Measurements from ENCODE around the gene MED16. TPM values are rescaled to one million over a fixed set of nuclear protein-coding genes. Genes with fewer than 3 reads are reported as not detected.

The MED16 gene
- total and polyA plus RNA-seq, 2 of the 4 experiments (the other 2 are of a cell fraction): 8.1 to 40.2 TPM

GRCh38 chr19:931860-932647 is 39.1 kb upstream of the MED16 start:
- Histone ChIP-seq H3K36me3 (ENCODE audit: control insufficient read depth, insufficient read depth, low read length) (peaks cover 48% of the 10 kb centered on the region), H4K20me1 (ENCODE audit: insufficient read depth, low read length) (peaks cover 24% of the 10 kb centered on the region), H2BK5ac (ENCODE audit: low read depth, low read length, poor library complexity, severe bottlenecking) (peak overlapping the region; percentile 97), H4K5ac (ENCODE audit: low read depth, low read length) (peak overlapping the region; percentile 51), H3K14ac (replicated peaks; ENCODE audit: low read depth, low read length) (peak overlapping the region; percentile 79), H2BK15ac (ENCODE audit: low read depth, low read length) (peak overlapping the region; percentile 65; the same call in 1 of the 3 replicates), H4K8ac (ENCODE audit: low read depth in 2 of 2, low read length in 2 of 2) (peak overlapping the region; percentile 87 to 94), H4K91ac (ENCODE audit: insufficient read depth, low read depth, low read length) (peak overlapping the region; percentile 96), H3K79me1 (ENCODE audit: low read depth in 1 of 2, low read length in 2 of 2) (peaks cover 19 to 61% of the 10 kb centered on the region in 2 experiments), H3K27ac (ENCODE audit: insufficient read depth, low read length) (peak overlapping the region; percentile 98), H3K4me1 (ENCODE audit: control insufficient read depth, insufficient read depth, low read length) (peaks cover 33% of the 10 kb centered on the region), H2AFZ (replicated peaks; ENCODE audit: low read length, poor library complexity) (peak overlapping the region; percentile 84), H3K9ac (ENCODE audit: low read depth, low read length) (peak overlapping the region; percentile 67; the same call in 1 of the 2 replicates), H3K4me2 (ENCODE audit: low read depth, low read length) (peak overlapping the region; percentile 5; the same call in 1 of the 2 replicates), H3K23ac (ENCODE audit: low read depth, low read length) (peak overlapping the region; percentile 78; the same call in 1 of the 2 replicates), H3K9me3 (ENCODE audit: control insufficient read depth, insufficient read depth, low read length) (no peaks in the 10 kb centered on the region), H3K18ac (ENCODE audit: low read depth, low read length) (no peak overlapping the region; the same call in 1 of the 2 replicates), H3K9me1 (ENCODE audit: insufficient read depth, low read length) (peaks cover under 1% of the 10 kb centered on the region; the same call in 1 of the 2 replicates), H3K27me3 (ENCODE audit: control insufficient read depth, insufficient read depth, low read length) (no peaks in the 10 kb centered on the region), H2BK20ac (ENCODE audit: low read depth, low read length) (peak overlapping the region; percentile 89; the same call in 1 of the 2 replicates), H3K4me3 (ENCODE audit: insufficient read depth, low read depth, low read length) (no peak overlapping the region), H3K4ac (ENCODE audit: low read depth, low read length) (peak overlapping the region; percentile 99), H2BK120ac (ENCODE audit: low read depth, low read length) (peak overlapping the region; percentile 97), H3K56ac (ENCODE audit: extremely low read depth, insufficient read depth, low read length) (no peak overlapping the region; the same call in 1 of the 2 replicates), H2AK5ac (ENCODE audit: low read depth, low read length) (peak overlapping the region; percentile 96), H2AK9ac (replicated peaks; ENCODE audit: low read depth, low read length, poor library complexity) (peak overlapping the region; percentile 99)
- DNase-seq: no peak
- WGBS, 2 experiments (ENCODE audit: extremely low coverage in 2 of 2, insufficient read length in 1 of 2): 97% methylated on average over 5 of the region's 32 CpGs; no CpG with 5 or more reads in 1 of the 2 experiments
- intact Hi-C loops (cut with micrococcal nuclease): loop anchor here (2.0 kb wide), 1 partner anchor 31 kb away; no protein-coding TSS in a partner anchor
- BruUV-seq (replicated peaks): no TSS peak
- dilution Hi-C loops (cut with HindIII; ENCODE audit: low sequenced_read_pairs, unreplicated experiment): no loop called here
- ATAC-seq (ENCODE audit: low read depth): no peak
- TF ChIP-seq CEBPB (IDR thresholded peaks at IDR 0.05; ENCODE audit: low read depth, low read length): no peak
- TF ChIP-seq, protein P1, sequence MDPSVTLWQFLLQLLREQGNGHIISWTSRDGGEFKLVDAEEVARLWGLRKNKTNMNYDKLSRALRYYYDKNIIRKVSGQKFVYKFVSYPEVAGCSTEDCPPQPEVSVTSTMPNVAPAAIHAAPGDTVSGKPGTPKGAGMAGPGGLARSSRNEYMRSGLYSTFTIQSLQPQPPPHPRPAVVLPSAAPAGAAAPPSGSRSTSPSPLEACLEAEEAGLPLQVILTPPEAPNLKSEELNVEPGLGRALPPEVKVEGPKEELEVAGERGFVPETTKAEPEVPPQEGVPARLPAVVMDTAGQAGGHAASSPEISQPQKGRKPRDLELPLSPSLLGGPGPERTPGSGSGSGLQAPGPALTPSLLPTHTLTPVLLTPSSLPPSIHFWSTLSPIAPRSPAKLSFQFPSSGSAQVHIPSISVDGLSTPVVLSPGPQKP (IDR thresholded peaks at IDR 0.05; ENCODE audit: borderline replicate concordance, low read depth, low read length): no peak
- no peak for TF ChIP-seq CHD1 (IDR thresholded peaks at IDR 0.05; ENCODE audit: low read depth, low read length)
- no peak for TF ChIP-seq MAFK (IDR thresholded peaks at IDR 0.05; ENCODE audit: low read depth, low read length)
- TF ChIP-seq POLR2A (IDR thresholded peaks at IDR 0.05; ENCODE audit: low read depth, low read length): no peak
- ChIA-PET CTCF (no interaction called here), POLR2A (ENCODE audit: unreplicated experiment) (interaction anchor here (0.9 kb wide), 1 partner anchor 24 kb away, joined by 3 read pairs; no protein-coding TSS in a partner anchor)
- in situ Hi-C loops (cut with MboI; ENCODE audit: low sequenced_read_pairs): no loop called here

Data from IMR-90 (cell line).